Peyer's patch (tissue), 4 donors: ENCODE results near the gene DPM1. TPM values are rescaled to one million over a fixed set of nuclear protein-coding genes. Genes with fewer than 3 reads are reported as not detected.

Source experiments
- DNase-seq, 3 donors: peaks; one replicate each; pipeline ENCODE4 v3.0.0-alpha.2; 2017 to 2019
- H3K27ac ChIP-seq, 4 donors: fragments of 200-600 bp; sonication (generic); one replicate each; pipeline ENCODE4 v1.5.1; 2016 to 2019
- H3K27me3 ChIP-seq, 2 donors: fragments of 200-600 bp; sonication (generic); one replicate each; pipeline ENCODE4 v1.5.1; 2019
- H3K36me3 ChIP-seq, 3 donors: fragments of 200-600 bp; sonication (generic); one replicate each; pipeline ENCODE4 v1.5.1; 2016 to 2019
- H3K4me1 ChIP-seq, 4 donors: fragments of 200-600 bp; sonication (generic); one replicate each; pipeline ENCODE4 v1.5.1; 2016 to 2019
- H3K4me3 ChIP-seq, 4 donors: fragments of 200-600 bp; sonication (generic); 1 replicate in 3 of 4; 2 replicates in 1 of 4; pipeline ENCODE4 v1.5.1; 2016 to 2019; ENCODE audit warnings: mild to moderate bottlenecking in 1 of 4
- H3K9me3 ChIP-seq, 4 donors: fragments of 200-600 bp; sonication (generic); one replicate each; pipeline ENCODE4 v1.5.1; 2016 to 2019; ENCODE audit warnings: mild to moderate bottlenecking in 1 of 4
- POLR2A ChIP-seq, 2 donors: fragments of 450-650 bp; IDR thresholded peaks; one replicate each; pipeline ENCODE4 v1.5.1; 2017; ENCODE audit warnings: antibody characterized with exemption in 2 of 2, mild to moderate bottlenecking in 2 of 2, moderate library complexity in 2 of 2
- total RNA-seq, 4 donors: library from RNA; depleted of rRNA; stranded (reverse); fragments of >200 nt; gene quantifications; one replicate each; pipeline ENCODE4 v1.1.0, GENCODE V29; 2016
- TF ChIP-seq, protein P1 (sequence below), 6 experiments: fragments of 450-650 bp in 4 of 6; fragments of 200-600 bp in 2 of 6; sonication (generic) in 1 of 6; IDR thresholded peaks; one replicate each; pipeline ENCODE4 v1.5.1; 2017 to 2019; ENCODE audit warnings: antibody characterized with exemption in 6 of 6, mild to moderate bottlenecking in 3 of 6, moderate library complexity in 1 of 6

DPM1 gene
- total RNA-seq, 4 donors from 2014 or later: 19.5 to 82.5 (median 24.8) TPM

DNA sequence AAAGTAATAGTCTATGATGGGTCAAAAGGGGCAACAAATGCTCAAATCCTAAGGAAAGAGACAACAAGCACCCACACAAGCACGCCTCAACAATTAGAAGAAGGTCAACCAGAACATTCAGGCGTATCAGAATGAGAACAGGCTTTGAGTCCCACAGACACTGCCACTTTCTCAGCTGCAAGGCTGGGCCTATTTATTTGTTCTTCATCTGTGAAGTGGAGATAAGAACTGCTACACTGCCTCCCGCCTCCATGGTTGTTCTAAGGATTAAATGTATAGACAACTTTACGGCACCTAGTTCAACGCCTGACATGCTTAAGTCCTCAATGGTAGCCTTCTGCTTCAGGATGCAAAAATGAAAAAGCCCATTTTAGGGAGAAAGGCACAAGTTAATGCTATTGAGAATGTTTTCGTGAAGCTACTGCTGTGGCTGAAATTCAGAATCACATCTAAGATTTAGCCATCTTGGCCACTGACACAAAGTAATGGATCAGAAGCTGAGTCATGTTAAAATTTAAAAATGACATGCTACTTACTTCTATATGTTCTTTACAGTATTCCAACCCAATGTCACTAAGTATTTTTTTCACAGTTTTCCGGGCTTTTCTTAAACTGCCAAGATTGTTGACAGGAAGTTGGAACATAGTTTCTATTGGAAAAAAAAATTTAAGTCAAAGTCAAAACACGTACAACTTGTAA, 54.8 kb downstream of the DPM1 start:
- no peaks in the 10 kb centered on the region for H3K27me3 ChIP-seq
- H3K9me3 ChIP-seq: no peaks in the 10 kb centered on the region
- peaks cover 0 to 32% (median 0%) of the 10 kb centered on the region in 3 donors for H3K36me3 ChIP-seq
- no peak for DNase-seq
- no peak overlapping the region for H3K4me3 ChIP-seq
- no peak for TF ChIP-seq POLR2A (IDR thresholded peaks at IDR 0.05)
- TF ChIP-seq, protein P1, sequence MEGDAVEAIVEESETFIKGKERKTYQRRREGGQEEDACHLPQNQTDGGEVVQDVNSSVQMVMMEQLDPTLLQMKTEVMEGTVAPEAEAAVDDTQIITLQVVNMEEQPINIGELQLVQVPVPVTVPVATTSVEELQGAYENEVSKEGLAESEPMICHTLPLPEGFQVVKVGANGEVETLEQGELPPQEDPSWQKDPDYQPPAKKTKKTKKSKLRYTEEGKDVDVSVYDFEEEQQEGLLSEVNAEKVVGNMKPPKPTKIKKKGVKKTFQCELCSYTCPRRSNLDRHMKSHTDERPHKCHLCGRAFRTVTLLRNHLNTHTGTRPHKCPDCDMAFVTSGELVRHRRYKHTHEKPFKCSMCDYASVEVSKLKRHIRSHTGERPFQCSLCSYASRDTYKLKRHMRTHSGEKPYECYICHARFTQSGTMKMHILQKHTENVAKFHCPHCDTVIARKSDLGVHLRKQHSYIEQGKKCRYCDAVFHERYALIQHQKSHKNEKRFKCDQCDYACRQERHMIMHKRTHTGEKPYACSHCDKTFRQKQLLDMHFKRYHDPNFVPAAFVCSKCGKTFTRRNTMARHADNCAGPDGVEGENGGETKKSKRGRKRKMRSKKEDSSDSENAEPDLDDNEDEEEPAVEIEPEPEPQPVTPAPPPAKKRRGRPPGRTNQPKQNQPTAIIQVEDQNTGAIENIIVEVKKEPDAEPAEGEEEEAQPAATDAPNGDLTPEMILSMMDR (IDR thresholded peaks at IDR 0.05): no peak
- peaks cover 0 to 5% (median 0%) of the 10 kb centered on the region in 4 donors for H3K4me1 ChIP-seq
- no peak overlapping the region for H3K27ac ChIP-seq

DNA sequence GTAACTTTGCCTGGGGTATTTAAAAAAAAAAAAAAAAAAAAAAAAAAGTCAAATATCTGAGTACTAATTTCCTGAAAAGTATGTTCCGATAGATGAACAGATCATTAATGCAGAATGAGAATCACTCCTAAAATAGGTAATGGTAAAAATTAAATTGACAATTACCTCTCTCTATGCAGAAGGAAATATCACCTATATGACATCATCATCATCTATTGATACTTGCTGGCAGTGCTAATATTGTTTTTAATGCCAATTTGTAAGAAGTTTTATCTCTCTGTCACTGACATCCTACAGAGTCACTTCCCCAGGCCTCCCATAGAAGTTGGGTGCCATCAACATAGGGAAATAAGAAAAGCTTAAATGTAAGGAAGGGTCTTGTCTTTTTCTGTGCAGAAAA, 57.0 kb downstream of the DPM1 start:
- Histone ChIP-seq H3K27me3 (no peaks in the 10 kb centered on the region), H3K36me3 (peaks cover 0 to 48% (median 0%) of the 10 kb centered on the region in 3 donors), H3K4me1 (peaks cover 0 to 5% (median 0%) of the 10 kb centered on the region in 4 donors), H3K9me3 (no peaks in the 10 kb centered on the region), H3K27ac (no peak overlapping the region), H3K4me3 (no peak overlapping the region)
- DNase-seq: no peak
- TF ChIP-seq, protein P1 (IDR thresholded peaks at IDR 0.05): no peak
- TF ChIP-seq POLR2A (IDR thresholded peaks at IDR 0.05): no peak

DNA sequence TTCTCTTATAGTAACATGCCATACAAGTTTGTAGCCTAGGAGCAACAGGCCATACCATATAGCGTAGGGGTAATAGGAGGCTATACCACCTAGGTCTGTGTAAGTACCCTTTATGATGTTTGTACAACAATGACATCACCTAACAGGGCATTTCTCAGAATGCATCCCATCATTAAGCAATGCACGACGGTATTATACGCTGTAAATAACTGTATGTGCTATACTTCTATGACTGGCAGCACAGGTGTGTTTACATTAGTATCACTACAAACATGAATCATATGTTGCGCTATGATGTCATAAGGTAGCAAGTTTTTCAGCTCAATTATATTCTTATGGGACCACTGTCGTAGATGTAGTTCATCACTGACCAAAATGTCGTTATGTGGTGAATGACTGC, 58.1 kb downstream of the DPM1 start:
- TF ChIP-seq POLR2A (IDR thresholded peaks at IDR 0.05): no peak
- TF ChIP-seq, protein P1 (IDR thresholded peaks at IDR 0.05): no peak
- H3K4me3 ChIP-seq: no peak overlapping the region
- no peaks in the 10 kb centered on the region for H3K9me3 ChIP-seq
- DNase-seq: no peak
- peaks cover 0 to 48% (median 0%) of the 10 kb centered on the region in 3 donors for H3K36me3 ChIP-seq
- peaks cover 0 to under 1% (median 0%) of the 10 kb centered on the region in 4 donors for H3K4me1 ChIP-seq
- no peaks in the 10 kb centered on the region for H3K27me3 ChIP-seq
- no peak overlapping the region for H3K27ac ChIP-seq

DNA sequence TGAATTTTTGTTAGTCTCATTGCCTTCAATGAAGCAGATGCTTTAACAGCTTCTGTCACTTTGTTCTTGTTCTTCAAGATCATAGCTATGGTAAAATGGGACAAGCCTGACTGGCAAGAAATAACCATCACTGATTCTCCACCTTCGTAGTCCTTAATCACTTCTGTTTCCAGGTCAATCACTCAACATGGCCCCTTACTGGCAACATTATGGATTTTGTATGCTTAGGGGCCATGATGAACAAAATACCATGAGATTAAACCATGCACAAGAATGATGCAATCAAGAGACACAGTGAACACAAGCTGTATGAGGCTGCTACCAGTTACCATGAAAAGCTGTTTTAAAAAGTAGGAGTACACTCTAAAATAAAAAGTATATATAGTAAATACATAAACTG, 59.9 kb downstream of the DPM1 start:
- Histone ChIP-seq H3K9me3 (no peaks in the 10 kb centered on the region), H3K36me3 (peaks cover 0 to 60% (median 0%) of the 10 kb centered on the region in 3 donors)
- no peak for TF ChIP-seq POLR2A (IDR thresholded peaks at IDR 0.05)
- TF ChIP-seq, protein P1 (IDR thresholded peaks at IDR 0.05): no peak

DNA sequence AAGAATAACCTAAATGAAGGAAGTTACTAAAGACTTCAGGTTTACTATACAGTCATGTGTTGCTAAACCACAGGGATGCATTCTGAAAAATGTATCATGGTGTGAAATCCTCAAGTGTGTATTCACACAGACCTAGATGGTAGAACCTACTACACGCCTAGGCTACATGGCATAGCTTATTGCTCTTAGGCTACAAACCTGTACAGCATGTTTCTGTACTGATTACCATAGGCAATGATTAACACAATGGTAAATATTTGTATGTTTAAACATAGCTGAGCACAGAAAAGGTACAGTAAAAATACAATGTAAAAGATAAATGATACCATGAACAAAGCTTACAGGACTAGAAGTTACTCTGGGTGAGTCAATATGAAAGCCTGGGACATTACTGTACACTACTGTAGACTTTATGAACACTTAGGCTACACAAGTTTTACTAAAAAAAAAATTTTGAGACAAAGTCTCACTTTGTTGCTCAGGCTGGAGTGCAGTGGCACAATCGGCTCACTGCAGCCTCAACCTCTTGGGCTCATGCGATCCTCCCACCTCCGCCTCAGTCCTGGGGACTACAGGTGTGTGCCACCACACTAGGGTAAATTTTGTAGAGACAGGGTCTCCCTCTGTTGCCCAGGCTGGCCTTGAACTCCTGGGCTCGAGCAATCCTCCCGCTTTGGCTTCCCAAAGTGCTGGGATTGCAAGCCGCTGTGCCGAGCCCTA, 63.1 kb downstream of the DPM1 start:
- Histone ChIP-seq H3K4me3 (no peak overlapping the region), H3K9me3 (no peaks in the 10 kb centered on the region), H3K4me1 (no peaks in the 10 kb centered on the region), H3K27me3 (no peaks in the 10 kb centered on the region), H3K36me3 (peaks cover 0 to 71% (median 0%) of the 10 kb centered on the region in 3 donors), H3K27ac (no peak overlapping the region)
- TF ChIP-seq, protein P1 (IDR thresholded peaks at IDR 0.05): no peak
- TF ChIP-seq POLR2A (IDR thresholded peaks at IDR 0.05): no peak
- no peak for DNase-seq

More for the DNA sequence above, 59.9 kb downstream of the DPM1 start:
- Histone ChIP-seq H3K27ac (no peak overlapping the region), H3K4me3 (no peak overlapping the region), H3K27me3 (no peaks in the 10 kb centered on the region), H3K4me1 (no peaks in the 10 kb centered on the region)
- DNase-seq: no peak
